Epithelial cell of prostate (primary cell): ENCODE measurements around the gene SNTG2.
"Not testable (repeated sequence)": the region's sequence is repeated elsewhere in the genome, so short reads cannot be mapped to it uniquely, and the experiment has no call there.

Experiments
- DNase-seq: peaks from one replicate; pipeline ENCODE4 v3.0.0-alpha.2; 2011; ENCODE audit warnings: low read depth, low spot score
- H3K27ac ChIP-seq: fragments of 450-650 bp; 2 replicates; pipeline ENCODE4 v1.5.1; 2017; ENCODE audit warnings: mild to moderate bottlenecking

SNTG2 gene

GRCh38 chr2:1081451-1082225, 131.0 kb downstream of the SNTG2 start:
- no peak for DNase-seq

GRCh38 chr2:1082456-1083205, 132.0 kb downstream of the SNTG2 start:
- H3K27ac ChIP-seq, result no peak overlapping the region
- DNase-seq, result no peak

More at GRCh38 chr2:1081451-1082225, 131.0 kb downstream of the SNTG2 start:
- no peak overlapping the region for H3K27ac ChIP-seq

GRCh38 chr2:1088192-1088860, 137.7 kb downstream of the SNTG2 start:
- DNase-seq, result no peak
- no peak overlapping the region for H3K27ac ChIP-seq

- H3K27ac ChIP-seq, result no peak overlapping the region
- no peak for DNase-seq
These were observed 138.3 kb downstream of the SNTG2 start for GRCh38 chr2:1088940-1089339.

GRCh38 chr2:1091895-1092585, 141.4 kb downstream of the SNTG2 start:
- H3K27ac ChIP-seq, result no peak overlapping the region
- no peak for DNase-seq

GRCh38 chr2:1093668-1094067, 143.0 kb downstream of the SNTG2 start:
- not testable (repeated sequence) for DNase-seq

GRCh38 chr2:1097101-1097500, 146.5 kb downstream of the SNTG2 start:
- DNase-seq, result no peak
- no peak overlapping the region for H3K27ac ChIP-seq

More at GRCh38 chr2:1093668-1094067, 143.0 kb downstream of the SNTG2 start:
- H3K27ac ChIP-seq, result not testable (repeated sequence)

GRCh38 chr2:1099418-1099817, 148.8 kb downstream of the SNTG2 start:
- no peak for DNase-seq

GRCh38 chr2:1101011-1101782, 150.5 kb downstream of the SNTG2 start:
- H3K27ac ChIP-seq, result no peak overlapping the region
- DNase-seq, result no peak

More at GRCh38 chr2:1099418-1099817, 148.8 kb downstream of the SNTG2 start:
- no peak overlapping the region for H3K27ac ChIP-seq

- no peak for DNase-seq
- H3K27ac ChIP-seq, result no peak overlapping the region
These were observed 151.4 kb downstream of the SNTG2 start for GRCh38 chr2:1101982-1102590.

GRCh38 chr2:1104364-1104763, 153.7 kb downstream of the SNTG2 start:
- H3K27ac ChIP-seq, result no peak overlapping the region

GRCh38 chr2:1106344-1106743, 155.7 kb downstream of the SNTG2 start:
- not testable (repeated sequence) for DNase-seq, H3K27ac ChIP-seq

More at GRCh38 chr2:1104364-1104763, 153.7 kb downstream of the SNTG2 start:
- no peak for DNase-seq

- H3K27ac ChIP-seq, result no peak overlapping the region
- no peak for DNase-seq
These were observed 165.3 kb downstream of the SNTG2 start for GRCh38 chr2:1115843-1116539.

GRCh38 chr2:1117569-1117968, 166.9 kb downstream of the SNTG2 start:
- no peak overlapping the region for H3K27ac ChIP-seq
- DNase-seq, result no peak

GRCh38 chr2:1125217-1125616, 174.6 kb downstream of the SNTG2 start:
- H3K27ac ChIP-seq, result no peak overlapping the region
- no peak for DNase-seq

- H3K27ac ChIP-seq, result no peak overlapping the region
- DNase-seq, result no peak
These were observed 175.2 kb downstream of the SNTG2 start for GRCh38 chr2:1125633-1126370.

GRCh38 chr2:1129982-1130381, 179.3 kb downstream of the SNTG2 start:
- H3K27ac ChIP-seq, result no peak overlapping the region
- no peak for DNase-seq

GRCh38 chr2:1130922-1131321, 180.3 kb downstream of the SNTG2 start:
- DNase-seq, result no peak

More at GRCh38 chr2:1130922-1131321, 180.3 kb downstream of the SNTG2 start:
- no peak overlapping the region for H3K27ac ChIP-seq
